GM12891 (cell line): Measurements from ENCODE around the gene TIRAP.

Experiments
- POLR2A ChIP-seq: IDR thresholded peaks from 2 replicates; pipeline ENCODE4 v1.6.1; 2011; ENCODE audit warnings: low read depth, low read length, control low read depth
- TAF1 ChIP-seq: IDR thresholded peaks from 2 replicates; pipeline ENCODE4 v1.6.1; 2011; ENCODE audit warnings: low read depth, low read length, control low read depth

DNA sequence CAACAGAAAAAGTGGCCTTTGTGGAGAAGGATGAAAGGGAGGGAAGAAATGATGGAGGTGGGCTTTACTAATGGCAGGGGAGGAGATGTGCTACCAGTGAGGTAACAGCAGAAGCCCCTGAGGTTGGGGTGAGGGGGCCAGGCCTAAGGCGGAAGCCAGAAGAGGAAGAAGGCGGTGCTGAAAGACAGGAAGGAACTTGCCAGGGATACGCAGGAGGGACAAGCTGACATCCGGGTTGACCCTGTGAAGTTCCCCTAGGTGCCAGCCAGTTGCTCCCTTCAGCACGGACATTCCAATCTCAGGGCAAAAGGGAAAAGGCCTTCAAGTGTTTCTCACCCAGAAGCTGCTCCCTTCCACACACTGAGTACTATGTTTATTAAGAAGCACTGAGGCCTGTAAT lies 2.3 kb upstream of the TIRAP start:
- TF ChIP-seq POLR2A, result no peak
- no peak for TF ChIP-seq TAF1
